Midbrain (tissue), 1 donor: ENCODE data around the gene OAT.
A peak's percentile ranks its signal among the peaks of the same experiment; 100 is the strongest.

Experiments
- DNase-seq: peaks from one replicate; lab custom pipeline; 2025; lab: John Stamatoyannopoulos, UW

The OAT gene

DNA sequence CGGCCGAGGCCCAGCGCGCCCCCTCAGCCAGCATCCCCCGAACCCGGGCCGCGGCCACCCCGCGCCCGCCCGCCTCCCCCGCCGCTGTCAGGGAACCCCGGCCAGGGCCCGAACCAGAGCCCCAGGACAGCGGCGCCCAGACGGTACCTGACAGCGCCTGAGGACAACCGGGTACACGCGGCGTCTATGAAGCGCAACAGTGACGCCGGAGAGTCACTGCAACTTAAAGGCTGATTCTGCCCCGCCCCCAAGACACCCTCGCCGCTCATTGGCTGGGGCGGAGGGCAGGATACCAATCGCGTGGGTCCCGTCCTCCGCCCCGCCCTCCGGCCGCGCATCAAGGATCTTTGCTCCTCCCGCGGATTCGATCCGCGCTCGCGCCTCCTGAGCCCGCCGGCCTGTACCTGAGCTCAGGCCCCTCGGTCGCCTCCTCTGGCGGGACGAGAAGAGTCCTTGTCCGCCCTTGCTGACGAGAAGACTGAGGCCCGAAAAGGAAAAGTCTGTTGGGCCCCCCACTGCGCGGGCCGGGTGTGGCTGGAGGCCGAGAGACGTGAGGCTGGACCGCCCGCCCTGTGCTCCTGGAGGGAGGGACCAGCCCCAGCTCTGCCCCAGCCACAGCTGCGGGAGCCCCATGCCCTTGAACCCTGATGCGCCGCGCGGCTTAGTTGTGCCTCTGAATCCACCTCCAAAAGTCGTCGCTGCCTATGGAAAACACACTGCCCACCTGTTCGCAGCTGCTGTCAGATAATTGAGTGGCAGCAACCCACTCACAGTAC lies at the start of gene OAT:
Gene OAT, minus strand, starts transcription at position 198 of the 776 bp plus-strand sequence. CDS start 6,752 bp downstream, outside the sequence.
- peak; percentile 96 for DNase-seq

DNA sequence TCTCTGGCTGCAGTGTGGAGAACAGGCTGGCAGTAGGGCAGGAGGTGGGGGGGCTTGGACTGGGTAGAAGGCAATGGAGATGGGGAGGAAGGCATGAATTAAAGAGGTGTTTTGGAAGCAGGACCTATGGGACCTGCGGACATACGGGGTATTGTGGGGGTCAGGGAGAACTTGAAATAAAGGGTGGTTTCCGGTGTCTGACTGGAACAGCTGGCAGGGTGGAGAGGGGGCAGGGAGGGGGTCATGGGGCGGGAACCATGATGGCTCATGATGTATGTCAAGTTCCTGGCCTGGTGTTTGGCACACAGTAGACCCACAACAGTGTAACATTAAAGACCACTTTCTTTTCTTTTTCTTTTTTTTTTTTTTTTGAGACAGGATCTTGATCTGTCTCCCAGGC lies 48.4 kb upstream of the OAT start:
- no peak for DNase-seq

DNA sequence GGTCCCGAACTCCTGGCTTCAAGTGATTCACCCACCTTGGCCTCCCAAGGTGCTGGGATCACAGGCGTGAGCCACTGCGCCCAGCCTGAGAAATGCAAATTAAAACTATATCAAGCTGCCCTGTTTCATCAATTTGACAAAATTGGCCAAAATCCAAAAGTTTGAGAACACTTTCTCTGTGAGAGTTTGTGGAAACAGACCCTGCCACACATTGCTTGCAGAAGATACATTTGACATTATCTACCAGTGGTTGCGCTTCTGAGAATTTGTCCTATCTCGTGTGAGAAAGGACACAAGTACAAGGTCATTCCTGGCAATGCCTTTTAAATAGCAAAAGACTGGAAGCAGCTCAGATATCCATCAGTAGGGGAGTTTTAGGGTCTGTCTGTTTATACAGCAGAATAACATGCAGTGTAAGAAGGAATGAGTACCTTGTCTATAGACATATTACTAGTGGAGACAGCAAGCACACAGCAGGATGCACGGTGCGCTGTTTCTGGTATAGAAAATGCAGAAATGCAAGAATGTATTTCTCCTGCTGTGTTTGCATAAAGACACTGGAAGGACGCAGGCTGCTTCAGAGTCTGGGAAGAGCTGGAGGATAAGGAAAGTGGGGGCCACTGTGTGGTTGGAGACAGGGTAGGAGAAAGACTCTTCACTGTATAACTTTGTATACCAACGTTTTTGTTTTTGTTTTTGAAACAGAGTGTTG lies 47.2 kb upstream of the OAT start:
- DNase-seq, result no peak

DNA sequence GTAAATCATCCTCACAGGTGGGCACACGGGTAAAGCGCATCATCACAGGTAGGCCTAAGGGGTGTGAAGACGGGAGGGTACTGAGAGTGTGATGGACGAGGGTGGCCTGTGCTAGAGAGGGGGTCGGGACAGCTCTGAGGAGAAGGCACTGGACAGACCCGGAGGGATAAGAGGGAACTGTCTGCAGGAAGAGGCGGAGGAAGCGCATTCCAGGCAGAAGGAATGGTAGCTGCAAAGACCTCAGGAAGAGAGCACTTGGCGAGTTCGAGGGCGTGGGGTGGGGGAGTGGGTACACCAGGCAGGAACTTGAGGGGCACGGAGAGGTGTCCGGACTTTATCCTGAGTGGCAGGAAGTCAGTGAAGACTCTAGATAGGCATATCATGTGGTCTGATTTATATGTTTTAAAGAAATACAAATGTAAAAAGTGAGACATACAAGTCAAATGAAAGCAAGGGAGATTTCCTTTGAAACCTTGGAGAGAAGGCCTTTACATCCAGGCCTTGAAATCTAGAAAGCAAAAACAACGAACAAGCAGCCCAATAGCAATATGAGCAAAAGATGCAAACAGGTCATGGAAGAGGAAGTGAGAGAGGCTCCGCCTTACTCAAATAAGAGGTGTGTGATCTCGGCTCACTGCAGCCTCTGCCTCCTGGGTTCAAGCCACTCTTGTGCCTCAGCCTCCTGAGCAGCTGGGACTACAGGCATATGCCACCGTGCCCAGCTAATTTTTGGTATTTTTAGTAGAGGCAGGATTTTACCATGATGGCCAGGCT lies 46.5 kb upstream of the OAT start:
- no peak for DNase-seq

DNA sequence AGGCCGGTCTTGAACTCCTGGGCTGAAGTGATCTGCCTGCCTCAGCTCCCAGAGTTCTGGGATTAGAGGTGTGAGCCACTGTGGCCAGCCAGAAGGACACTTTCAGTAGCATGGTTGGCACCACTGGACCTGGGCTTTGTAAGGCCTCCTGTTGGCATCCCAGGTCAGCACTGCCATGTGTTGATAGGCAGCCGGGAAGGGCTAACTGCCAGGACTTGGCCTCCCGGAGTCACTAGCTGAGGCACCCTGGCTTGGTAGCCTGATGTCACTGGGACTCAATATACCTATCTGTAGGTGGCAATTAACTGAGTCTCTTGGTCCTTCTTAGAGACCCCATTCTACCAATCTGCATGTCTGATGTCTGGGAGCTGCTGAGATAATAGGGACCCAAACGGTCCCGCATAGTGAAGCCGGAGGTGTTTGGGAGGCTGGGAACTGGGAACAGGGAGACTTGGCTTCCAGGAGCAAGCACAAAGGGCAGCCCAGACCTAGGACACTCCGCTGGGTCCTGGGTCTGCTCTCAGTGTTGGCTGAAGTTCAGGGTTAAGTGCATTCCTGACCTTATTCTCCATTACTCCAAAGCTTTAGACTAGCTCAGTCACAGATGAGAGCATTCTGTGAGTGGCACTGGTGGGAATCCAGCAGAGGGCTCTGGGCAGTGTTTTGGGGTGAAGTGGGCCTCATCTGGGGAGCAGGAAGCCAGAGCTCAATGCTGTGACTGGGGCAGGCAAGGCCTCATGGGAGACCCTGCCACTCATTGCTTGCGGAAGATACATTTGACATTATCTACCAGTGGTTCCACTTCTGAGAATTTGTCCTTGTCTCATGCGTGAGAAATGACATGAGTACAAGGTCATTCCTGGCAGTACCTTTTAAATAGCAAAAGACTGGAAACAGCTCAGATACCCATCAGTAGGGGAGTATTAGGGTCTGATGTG lies 45.6 kb upstream of the OAT start:
- no peak for DNase-seq

DNA sequence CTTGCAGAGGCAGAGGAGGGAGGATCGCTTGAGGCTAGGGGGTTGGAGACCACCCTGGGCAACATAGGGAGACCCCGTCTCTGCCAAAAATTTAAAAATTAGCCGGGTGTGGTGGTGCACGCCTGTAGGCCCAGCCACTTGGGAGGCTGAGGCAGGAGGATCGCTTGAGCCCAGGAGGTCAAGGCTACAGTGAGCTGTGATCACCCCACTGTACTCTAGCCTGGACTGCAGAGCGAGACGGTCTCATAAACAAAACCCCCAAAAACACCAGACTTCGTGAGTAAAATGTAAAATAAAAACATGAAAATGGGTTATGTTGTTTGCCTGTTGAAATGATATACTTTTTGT lies 43.6 kb upstream of the OAT start:
- DNase-seq, result no peak

DNA sequence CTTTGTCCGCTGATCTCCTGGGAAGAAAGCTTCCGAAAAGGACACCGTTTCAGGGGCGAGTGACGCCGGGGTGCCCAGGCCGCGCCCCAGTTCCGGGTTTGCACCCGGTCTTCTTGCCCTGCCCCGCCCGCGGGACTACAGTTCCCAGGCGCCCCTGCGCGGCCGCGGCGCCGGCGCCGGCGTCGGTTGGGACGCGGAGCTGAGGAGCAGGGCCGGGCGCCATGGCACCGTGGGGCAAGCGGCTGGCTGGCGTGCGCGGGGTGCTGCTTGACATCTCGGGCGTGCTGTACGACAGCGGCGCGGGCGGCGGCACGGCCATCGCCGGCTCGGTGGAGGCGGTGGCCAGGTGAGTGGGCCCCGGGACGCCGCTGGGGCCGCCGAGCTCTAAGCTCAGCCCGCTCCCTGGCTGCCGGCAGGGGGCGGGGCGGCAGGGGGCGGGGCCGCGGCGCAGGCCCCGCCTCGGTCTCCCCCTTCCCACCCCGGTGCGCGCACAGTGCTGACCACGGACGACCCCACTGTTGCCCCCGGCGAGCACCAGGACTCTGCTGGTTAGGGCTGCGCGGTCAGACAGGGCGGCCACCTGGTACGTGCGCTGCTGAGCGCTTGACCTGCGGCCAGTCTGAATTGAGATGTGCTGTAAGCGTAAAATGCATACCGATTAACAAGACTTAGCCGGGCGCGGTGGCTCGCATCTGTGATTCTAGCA lies 43.1 kb upstream of the OAT start, which contains the start of gene LHPP:
Gene LHPP, plus strand, starts transcription at position 182 of the 706 bp plus-strand sequence. Its CDS starts 40 bp downstream, at position 222.
- peak; percentile 91 for DNase-seq

DNA sequence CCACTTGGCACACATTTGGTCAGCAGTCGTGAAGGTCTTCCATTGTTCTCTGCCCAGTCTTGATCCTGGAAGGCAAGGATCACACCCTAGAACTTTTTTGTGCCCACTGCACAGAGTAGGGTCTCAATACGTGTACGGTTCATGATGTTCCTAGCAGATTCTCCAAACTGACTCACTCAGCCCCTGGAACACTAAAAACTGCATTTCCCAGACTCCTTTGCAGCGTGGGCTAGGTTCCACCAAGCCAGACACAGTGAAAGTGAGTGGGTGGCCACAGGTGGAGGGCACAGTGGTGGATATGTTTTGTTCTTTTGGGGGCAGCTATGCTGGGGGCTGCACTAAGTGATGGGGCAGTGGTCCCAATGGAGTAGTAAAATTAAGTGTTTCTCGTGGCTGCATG lies 41.4 kb upstream of the OAT start:
- no peak for DNase-seq

DNA sequence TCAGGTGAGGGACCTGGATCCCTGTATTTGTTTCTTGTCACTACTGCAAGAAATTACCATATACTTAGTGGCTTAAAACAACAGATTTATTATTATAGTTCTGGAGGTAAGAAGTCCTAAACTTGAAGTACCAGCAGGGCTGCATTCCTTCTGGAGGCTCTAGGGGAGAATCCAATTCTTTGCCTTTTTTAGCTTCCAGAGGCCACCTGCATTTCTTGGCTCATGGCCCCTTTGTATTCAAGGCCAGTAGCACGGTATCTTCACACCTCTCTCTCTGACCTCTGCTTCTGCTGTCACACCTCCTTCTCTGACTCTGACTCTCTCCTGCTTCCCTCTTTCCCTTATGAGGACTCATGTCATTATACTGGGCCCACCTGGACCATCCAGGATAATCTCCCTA lies 40.7 kb upstream of the OAT start:
- DNase-seq, result no peak

DNA sequence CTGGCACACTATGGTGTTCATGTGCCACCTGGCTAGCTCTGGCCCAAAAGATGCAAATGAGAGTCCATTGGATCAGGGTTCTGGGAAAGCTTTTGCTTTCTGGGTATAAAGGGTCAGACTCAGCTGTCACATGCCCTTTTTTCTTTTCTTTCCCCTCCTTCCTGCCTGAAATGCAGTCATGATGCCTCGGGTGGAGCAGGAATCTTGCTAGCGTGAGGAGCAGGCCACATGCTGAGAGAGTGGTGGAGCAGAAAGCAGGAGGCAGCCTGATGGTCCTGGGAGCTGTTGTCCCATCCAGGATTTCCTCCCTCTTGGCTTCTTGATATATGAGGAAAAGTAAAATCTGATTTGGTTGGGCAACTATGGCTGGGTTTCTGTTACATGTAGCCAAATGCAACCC lies 40.2 kb upstream of the OAT start:
- DNase-seq, result no peak

DNA sequence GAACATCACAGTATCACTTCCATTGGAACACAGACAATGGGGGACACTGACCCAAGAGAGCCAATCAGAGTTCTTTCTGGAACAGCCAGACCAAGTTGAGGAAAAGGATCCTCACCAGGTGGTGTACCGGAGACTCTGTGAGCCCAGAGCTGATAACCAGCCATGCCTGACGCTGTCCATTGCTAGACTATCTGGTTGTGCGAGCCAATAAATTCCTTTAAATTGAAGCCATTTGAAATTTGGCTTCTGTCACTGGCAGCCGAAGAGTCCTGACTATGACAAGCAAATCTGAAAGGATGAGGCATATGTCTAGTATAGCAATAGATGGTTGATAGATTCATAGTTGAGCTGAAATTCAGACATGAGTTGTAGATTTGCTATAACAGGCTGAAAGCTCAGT lies 39.8 kb upstream of the OAT start:
- no peak for DNase-seq

DNA sequence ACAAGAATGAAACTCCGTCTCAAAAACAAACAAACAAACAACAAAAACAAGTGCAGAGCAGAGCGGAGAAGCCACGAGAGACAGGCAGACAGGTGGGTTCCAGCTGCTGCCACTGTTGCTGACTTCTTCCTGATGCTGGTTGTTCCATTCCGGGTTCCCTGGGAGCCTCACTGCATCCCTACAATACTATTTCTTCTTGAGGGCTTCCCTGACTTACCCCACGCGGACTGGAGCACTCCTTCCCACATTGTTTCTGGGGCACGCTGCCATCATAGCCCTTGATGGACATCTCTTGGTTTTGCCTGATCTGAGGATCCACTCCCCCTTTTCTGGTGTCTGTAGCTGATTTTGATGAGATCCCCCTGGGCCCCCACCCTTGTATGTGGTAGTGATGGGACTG lies 36.7 kb upstream of the OAT start:
- DNase-seq, result no peak

DNA sequence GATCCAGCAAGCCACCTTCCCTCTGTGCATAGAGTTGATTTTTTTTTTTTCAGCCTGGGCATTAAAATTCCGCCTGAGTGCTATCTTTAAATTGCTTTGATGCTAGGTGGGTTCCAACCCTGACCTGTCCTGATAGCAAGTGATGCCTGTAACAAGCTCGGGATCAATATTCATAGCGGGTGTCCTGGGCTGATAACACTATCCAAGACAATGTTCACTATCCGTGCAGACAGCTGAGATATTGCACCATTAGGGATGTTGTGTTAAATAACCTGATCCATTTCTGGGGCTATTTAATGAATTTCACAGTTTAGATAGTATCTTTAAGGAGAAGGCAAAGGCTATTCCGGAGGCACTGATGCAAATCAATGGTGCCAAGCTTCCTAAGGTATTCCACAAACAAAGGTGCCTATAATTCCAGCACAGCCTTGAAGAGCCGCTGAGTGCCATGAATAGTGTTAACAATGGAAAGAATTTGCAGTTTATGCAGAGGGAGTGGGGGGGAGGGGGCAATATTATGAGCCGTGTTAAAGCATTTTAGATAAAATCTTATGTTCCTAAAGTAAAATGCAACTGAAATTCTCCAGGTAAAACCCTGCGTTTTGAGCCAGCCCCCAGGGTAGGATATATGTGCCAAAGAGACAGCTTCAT lies 35.4 kb upstream of the OAT start:
- no peak for DNase-seq

DNA sequence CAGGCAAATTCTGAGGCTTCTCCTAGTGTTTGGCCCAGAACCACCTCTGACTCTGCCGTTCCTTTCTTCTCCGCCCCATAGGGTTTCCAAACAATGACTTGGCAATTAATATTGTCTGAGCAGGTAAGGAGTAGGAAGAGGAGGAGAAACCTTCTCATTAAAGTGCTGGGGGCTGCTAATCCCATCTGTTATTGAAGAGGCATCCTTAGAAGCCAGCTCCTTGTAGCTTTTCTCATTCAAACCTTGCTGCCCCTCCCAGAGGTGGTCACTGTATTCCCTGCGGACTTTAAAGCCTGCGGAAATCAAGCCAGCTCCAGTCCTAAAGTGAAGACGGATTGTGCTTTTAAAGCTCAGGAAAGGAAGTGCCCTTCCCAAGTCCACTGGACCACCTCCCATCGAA lies 32.6 kb upstream of the OAT start:
- DNase-seq, result no peak

DNA sequence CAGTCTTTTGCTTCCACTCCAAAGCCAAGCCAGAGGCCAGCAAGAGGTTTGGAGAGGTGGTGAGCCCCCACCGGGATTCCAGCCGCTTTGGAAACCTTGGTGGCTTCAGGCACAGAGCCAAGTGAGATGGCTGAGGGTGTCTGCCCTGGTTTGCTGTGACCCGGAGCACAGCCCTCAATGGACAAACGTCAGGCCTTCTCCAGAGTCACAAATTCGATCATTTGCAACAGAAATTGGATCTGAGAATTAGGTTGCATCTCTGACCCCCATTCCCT lies 32.0 kb upstream of the OAT start:
- no peak for DNase-seq

DNA sequence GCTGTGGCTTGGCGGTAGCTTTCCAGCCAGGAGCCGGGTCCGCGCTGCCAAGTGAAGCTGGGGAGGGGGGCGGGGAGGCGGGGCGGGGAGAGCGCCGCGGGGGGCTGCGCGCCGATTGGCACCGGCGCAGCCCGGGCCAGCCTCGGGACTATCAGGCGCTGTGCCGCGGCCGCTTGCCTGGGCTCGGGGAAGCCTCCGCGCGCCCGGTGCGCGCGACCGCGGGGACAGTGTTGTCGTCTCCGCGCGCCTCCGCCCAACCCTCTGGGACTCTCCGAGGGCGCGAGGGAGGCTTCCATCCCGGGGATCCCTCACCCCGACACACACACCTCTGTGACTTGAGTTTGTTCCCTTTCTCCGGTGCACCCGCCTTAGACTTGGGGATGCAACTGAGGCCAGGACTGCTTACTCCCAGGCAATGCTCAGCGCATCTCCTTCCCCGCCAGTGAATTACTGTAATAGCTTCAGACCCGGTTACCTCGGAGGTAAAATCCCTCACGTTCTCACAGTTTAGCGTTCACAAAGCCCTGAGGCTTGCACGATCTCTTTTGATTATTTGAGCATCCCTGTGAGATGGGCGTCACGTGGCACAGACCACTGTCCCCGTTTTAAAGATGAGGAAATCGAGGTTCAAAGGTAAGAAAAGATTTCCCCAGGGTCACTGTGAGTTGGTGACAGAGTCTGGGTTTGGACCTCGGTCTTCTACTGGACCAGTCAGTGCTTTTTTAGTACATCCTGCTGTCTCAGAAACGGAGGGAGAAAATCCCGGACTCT lies 31.5 kb upstream of the OAT start, which contains the start of gene NKX1-2:
Gene NKX1-2, minus strand, starts transcription at position 24 of the 771 bp plus-strand sequence. CDS start 92 bp downstream, outside the sequence.
- peak; percentile 28 for DNase-seq

DNA sequence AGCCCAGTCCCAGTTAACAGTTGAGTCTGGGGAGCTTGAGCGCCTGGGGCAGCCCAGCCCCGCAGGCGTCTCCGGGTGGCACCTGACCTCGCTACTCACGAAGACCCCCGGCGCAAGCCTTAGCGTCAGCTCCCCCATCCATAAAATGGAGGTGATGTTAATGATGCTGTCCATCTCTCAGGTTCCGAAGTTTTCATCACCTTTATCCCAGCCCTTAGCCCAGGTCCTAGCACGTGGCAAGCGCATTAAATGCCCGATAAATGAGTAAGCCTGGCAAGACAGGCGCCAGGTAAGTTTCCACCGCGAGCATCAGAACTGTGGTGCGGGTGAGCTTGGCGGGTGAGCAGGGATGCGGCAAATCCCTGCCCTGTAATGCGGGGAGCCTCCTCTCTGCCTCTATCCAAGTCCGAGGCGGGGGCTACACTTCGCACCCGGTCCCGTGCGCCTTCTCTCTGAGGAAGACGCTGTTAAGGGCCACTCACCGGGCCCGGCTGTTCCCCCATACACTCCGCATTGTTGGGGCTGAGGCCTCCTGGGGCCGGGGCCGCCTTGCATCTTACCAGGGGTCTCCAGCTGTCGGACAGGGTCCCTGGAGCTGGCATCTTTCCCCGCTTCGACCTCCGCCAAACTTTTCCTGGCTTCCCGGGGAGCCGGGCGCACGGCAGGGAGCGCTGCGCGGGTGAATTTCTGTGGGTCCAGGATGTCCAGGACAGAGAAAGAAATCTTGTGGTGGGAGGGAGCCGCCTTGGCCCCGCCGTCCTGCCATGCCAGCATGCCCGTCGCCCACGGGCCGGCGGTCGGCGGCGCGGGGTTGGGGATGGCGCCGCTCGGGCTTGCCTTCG lies 30.7 kb upstream of the OAT start:
- DNase-seq, result no peak

DNA sequence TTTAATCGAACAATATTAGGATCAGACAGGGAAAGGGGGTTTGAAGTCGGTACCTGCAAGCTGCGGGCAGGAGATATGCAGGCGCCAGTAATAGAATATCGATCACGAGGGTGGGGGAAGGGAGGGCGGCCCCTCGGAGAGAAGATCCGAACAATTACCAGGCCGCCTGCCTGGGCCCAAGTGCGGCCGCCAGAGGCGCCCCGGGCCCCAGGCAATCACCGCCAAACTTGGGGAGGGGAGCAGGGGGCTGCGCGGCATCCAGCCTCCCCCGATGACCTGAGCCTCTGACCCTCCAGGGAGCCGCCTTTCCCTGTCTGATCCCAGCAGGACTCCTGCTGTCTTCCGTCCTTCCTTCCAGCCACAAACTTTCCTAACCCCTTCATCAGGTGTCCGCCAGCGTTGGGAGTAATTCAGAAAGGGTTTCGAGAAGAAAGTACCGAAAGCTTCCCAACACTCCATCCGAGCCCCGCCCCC lies 30.0 kb upstream of the OAT start:
- DNase-seq, result no peak
